ENCODE data around the gene KRTAP11-1.

The KRTAP11-1 gene, protein sequence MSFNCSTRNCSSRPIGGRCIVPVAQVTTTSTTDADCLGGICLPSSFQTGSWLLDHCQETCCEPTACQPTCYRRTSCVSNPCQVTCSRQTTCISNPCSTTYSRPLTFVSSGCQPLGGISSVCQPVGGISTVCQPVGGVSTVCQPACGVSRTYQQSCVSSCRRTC

GRCh38 chr21:30881480-30881879, at the start of gene KRTAP11-1:
Gene KRTAP11-1, minus strand, starts transcription at chr21:30881580. Its CDS starts 56 bp downstream, at chr21:30881524.
- DNase-seq (ENCODE audit: insufficient read length, low spot score) (no peak), FAIRE-seq (no peak)

DNA sequence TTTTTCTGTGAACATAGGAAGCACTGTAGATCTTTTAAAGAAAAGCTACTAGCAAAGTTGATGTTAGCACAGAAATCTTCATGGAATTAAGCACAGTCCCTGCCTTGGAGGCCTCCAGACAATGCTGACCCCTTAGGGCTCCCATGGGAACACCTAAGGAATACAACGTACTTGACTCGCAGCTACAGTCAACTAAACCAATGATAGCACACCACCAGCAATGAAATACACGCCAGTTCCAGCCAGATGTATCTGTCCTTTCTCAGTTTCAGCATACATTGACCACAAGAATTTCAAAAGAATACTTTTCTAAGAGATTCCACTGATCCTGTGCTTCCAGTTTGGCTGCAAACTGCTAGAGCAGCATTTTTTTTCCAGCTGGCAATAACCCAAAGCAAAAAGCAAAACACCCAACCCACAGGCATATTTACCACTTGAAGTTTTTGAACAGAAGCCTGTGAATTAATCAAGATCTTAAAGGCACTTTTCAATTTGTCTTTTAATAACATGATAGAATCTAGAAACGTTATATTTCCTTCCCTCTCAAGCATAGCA, 42.8 kb upstream of the KRTAP11-1 start:
- no peak for DNase-seq (ENCODE audit: insufficient read length, low spot score)
- FAIRE-seq = no peak

DNA sequence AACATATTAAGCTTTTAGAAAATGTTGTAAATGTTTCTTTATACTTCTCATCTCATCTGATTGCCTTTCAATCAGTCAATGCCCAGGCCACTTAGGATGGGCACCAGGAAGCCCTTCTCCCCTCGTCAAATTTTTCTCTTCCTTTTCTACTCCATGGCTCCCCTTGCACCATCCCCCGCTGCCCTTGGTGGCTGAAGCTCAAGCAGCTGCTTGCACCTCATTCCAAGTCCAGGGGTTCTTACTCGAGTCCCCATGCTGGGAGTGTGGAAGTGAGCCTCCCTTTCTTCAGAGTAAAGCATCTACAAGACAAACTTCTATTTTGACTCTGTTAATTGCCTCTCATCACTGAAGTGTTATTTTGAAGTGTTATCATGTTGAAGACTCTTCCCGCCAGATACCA, 39.7 kb upstream of the KRTAP11-1 start:
- DNase-seq (ENCODE audit: insufficient read length, low spot score) = no peak
- no peak for FAIRE-seq

DNA sequence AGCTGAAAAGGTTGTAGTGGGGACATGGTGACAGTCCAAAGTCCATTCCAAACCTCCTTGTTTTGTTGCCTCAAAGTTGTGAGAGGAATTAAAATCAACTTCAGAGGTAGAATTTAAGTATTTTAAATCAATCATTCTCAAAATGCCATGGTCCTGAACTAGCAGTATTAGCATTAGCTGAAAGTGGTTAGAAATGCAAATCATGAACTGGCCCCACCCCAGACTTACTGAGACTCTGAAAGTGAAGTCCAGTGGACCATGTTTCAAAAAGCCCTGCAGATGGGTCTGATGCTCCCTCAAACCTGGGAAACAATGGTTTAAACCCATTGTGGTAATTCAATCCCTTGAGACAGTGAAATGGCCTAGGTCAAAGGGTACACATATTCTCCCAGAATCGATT, 36.2 kb upstream of the KRTAP11-1 start:
- DNase-seq (ENCODE audit: insufficient read length, low spot score) (no peak), FAIRE-seq (no peak)

DNA sequence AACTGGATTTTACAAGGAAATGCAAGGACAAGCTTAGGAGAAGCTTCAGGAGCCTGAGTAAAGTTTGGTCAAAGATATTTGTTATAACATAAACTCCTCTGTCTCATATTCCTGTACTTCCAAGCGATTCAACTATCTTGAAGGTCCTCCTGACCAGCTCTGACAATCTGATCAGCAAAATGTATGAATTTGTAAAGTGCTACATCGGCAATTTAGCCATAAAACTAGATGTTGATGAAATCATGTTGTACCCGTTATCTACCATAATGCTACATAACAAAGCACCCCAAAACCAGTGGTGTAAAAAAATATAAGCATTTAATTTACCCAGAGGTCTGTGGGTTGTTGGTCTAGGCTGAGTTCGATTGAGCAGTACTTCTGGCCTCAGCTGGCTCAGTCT, 19.5 kb upstream of the KRTAP11-1 start:
- DNase-seq (ENCODE audit: insufficient read length, low spot score) = no peak
- no peak for FAIRE-seq

DNA sequence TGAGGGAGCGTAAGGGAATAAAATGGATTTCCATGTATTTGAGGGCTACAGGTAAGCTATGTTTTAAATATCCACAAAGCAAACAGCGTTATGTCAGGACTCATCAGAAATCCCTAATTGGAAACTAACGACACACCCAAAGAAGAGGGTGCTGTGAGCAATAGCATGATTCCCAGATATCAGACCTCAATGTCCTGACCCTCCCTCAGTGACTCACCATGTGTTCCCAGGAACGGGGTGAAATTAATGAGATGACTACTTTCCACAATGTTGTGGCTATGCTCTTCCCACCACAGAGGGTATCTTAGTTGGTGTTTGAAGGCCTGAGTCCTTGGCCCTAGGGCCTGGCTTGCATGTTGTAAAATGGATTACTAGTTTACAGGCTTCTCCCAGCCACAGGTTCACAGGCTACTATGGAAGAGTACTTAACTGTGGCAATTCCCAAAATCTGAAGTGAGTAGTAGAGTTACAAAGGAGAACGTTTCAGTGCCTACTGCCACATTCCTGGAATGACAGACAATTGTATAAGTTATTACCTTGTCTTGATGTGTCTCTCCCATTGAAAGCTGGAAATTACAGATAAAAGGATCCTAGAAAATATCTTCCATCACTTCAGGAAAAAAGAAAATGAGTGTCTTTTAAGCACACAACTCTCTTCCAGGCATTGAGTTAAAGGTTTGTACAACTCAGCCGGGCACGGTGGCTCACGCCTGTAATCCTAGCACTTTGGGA, 1.7 kb upstream of the KRTAP11-1 start:
- DNase-seq (ENCODE audit: insufficient read length, low spot score) = no peak
- no peak for FAIRE-seq

DNA sequence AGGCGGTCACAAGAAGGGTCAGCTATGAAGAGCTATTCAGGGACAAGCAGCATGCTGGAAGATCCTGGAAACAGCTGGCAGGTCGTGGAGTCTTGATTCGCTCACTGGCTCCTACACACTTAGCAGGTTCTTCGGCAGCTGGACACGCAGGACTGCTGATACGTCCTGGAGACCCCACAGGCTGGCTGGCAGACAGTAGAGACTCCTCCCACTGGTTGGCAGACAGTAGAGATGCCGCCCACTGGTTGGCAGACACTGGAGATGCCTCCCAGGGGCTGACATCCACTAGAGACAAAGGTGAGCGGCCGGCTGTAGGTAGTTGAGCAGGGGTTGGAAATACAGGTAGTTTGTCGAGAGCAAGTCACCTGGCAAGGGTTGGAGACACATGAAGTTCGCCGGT, 466 bp downstream of the KRTAP11-1 start:
- FAIRE-seq = no peak
- no peak for DNase-seq (ENCODE audit: insufficient read length, low spot score)

GRCh38 chr21:30874526-30874925, 6.9 kb downstream of the KRTAP11-1 start:
- DNase-seq (ENCODE audit: insufficient read length, low spot score) (no peak), FAIRE-seq (no peak)

DNA sequence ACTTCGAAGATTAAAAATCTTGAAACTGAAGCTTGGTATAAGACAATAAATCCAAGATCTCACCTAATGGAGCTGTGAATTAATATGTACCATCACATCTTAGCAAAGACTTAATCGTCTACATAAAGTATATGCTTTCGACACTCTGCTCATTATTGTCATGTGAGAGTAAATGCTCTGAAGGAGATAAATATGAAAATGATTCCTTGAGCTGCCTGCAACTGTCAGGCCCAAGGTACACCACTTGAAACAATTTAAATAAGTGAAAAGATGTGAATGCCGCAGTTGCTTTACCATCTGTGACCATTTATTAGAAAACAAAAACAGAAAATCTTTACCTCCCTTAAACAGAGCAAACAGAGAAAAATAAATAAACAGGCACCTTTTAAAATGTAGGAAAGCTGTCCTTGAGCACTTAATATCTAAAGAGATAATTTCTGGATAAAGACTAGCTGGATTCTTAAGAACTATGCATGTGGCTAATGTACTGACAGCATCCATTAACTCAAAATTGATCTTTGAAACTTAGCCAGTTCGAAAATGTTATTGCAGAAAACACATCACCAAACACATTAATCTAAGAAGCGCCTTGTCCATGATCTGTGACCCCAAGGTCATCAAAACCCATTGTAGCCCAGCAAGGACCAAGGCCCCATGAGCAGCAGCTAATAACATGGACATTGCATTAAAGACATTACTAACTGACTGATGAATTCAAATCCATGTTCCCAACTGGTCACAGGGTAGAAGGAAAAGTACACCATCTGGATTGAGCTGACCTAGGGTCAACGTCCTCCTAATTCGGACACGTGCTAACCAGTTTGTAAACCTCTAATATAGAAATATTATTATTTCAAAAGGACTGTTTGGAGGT, 33.5 kb downstream of the KRTAP11-1 start:
- no peak for FAIRE-seq

DNA sequence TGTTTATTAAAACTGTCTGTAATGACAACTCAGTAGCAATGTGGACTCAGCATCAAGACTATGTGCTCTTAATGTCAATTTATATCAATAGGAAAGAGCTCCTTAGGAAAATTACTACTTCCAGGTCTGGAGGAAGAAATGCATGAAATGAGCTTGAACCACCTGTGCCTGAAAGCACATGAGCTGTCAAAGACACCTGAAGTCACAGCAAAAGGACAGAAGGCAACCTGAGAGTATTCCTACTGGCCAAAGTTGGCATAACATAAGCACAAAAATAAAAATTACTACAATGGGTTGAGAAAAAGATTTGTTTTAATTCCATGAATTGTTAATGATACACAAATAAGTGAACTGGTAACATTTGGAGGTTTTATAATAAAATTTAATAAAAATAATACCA, 38.4 kb downstream of the KRTAP11-1 start:
- DNase-seq (ENCODE audit: insufficient read length, low spot score) (no peak), FAIRE-seq (no peak)

More for the DNA sequence above, 33.5 kb downstream of the KRTAP11-1 start:
- DNase-seq (ENCODE audit: insufficient read length, low spot score) = no peak

- FAIRE-seq (no peak), DNase-seq (ENCODE audit: insufficient read length, low spot score) (peak; percentile 19)
Observed at GRCh38 chr21:30839304-30839703, 42.1 kb downstream of the KRTAP11-1 start.

- DNase-seq (ENCODE audit: insufficient read length, low spot score) (no peak), FAIRE-seq (no peak)
Observed at GRCh38 chr21:30838536-30838935, 42.8 kb downstream of the KRTAP11-1 start.

DNA sequence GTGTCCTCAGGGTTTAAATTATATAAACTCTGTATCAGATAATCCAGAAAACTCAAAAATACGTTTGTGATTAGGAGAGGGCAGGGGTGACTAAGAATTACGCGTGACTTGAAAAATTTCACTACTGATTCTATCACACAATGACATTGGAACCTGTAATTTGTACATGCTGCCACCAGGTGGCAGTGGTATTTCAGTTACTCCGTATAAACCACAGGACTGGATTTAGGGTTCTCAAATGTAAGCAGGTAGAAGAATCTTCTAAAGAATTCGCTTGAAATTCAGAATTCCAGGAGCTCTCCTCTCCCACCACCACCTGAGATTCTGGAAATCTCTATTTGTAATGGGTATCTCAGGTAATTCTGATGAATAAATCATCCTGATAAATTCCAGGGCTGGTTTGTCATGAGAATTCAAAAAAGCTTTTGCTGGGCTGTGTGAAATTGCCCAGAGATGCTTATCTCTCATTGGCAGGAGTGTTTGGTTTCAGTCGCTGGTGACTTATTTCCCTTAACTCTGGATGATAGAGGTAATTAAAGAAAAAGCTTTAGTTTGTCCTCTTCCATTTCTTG, 50.1 kb downstream of the KRTAP11-1 start:
- DNase-seq (ENCODE audit: insufficient read length, low spot score) (no peak), FAIRE-seq (no peak)
